T-helper 1 cell (primary cell): Measurements from ENCODE around the gene GPR158.

Experiments used
- DNase-seq, 5 donors: peaks; one replicate each; pipeline ENCODE4 v3.0.0-alpha.2; 2012 to 2020

GPR158 gene

DNA sequence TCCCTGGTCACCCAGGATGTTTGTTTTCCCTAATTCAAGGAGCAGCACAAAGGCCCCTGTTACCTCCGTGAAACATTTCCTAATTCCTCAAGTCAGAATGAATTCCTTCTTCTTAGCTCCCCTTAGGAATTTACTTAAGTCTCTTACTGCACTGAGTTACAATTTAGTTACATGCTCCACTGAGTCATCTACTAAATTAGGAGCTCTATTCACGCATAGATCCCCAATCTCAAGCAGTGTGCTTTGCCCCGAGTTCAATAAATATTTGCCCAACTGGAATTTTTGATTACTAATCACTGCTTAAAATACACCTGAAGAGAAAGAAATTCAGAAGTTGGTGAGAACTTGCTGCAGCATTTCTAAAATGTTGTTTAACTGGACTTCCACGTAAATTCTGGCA lies 429.8 kb downstream of the GPR158 start:
- no peak for DNase-seq

DNA sequence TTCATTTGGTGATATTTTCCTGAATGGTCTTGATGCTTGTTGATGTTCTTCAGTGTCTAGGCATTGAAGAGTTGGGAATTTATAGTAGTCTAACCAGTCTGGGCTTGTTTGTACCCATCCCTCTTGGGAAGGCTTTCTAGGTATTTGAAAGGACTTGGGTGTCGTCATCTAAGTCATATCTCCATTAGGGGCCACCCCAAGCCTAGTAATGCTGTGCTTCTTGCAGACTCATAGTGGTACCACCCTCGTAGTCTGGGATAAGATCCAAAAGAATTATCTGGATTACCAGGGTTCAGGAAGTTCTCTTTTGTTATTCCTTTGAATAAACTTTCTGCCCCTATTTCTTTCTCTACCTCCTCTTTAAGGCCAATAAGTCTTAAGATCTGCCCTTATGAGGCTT lies 439.9 kb downstream of the GPR158 start:
- DNase-seq: no peak

DNA sequence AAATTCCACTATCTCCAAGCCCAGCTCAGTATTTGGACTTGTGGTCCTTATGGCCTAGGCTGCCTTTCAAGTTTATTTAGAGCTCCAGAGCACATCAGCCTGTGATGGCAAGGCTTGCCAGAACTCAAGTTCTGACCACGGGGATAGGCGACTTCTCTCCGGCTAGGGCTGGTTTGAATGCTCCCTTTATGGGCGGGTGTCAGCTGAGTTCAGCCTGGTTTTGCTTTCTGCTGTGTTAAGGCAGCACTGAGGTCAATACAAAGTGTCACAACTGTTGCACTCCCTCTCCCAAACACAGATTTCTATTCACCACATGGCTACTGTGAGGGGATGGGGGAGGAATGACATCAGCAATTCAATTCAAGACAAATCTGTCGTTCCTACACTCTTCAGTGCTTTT lies 441.1 kb downstream of the GPR158 start:
- no peak for DNase-seq

DNA sequence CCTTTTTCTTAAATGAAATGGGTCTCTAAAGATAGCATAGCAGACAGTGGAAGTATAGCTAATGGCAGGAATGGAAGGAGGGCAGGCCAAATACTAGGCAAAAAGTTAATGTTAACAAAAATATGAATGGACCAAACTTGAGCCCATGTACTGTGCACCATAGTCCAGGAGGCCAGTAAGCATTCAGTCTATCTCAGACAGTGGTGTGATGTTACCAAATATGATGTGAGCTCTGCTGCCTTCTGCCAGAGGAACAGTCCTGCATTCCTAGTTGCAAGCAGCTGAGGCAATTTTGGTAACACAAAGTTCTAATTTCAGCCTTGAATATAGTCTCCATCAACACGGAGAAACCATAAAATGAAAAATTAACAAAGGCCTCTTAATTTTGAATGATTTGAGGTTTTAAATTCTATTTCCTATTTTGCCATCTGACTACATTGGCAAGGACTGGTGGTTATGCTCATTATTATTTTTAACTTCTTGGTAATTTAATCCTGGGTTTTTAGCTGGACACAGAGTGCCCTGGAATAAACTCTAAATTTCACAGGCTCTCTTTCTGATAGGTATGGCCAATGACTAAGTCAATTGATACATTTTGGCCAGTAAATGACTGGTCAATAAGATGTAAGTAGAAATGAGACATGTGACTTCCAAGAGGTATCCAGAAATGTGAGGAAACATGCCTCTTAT lies 442.2 kb downstream of the GPR158 start:
- no peak for DNase-seq

DNA sequence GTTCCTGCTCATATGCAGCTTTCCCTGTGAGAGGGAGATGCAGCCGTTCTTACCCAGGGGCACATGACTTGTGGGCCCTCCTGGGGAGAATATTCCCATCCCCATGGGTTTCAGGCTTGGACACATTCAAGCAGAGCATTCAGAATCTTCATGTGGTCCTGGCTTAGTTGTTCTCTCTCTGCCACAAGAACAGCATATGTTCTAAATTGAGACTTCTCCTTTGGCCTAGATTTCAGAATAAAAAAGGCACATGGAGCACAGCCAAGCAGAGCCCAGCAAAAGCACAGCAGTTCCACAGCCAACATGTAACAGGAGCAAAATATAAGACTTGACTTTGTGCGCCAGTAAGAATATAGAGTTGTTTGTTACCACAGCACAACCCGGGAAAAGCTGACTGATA lies 452.8 kb downstream of the GPR158 start:
- DNase-seq: no peak

DNA sequence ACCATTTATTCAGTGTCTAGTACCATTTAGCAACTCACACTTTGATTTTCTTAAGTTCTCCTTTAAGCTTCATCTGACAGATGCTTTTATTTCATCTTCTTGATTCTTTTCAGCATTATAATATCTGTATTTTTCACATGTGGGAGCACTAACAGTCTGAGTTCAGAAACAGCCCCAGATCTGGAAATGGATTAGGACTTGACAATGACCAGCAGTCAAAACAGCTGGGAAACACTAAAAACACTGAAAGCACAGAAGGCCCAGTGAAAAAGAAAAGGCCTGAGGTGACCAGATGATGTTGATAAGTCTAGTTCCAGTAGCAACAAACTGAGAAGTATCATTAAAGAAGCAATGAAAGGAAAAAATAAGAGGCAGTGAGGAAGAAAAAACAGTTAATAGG lies 454.5 kb downstream of the GPR158 start:
- no peak for DNase-seq

DNA sequence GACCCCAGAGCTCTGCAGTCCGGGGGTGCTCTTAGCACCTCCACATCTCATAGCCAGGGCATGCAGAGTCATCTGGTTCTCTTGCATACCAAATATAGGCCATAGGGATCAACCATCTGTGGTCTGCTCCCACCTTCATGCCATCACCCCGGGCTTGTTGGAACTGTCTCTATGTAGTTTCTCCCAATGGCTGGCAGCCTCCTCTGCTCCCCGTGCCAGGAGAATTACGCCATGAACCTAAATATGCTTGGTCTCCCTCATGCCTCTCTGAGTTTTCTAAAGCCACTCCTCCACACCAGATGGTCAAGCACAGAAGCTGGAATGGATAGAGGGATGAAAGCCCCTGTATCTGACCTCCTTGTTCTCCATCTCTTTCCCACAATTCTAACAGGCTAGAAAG lies 456.7 kb downstream of the GPR158 start:
- DNase-seq: no peak

DNA sequence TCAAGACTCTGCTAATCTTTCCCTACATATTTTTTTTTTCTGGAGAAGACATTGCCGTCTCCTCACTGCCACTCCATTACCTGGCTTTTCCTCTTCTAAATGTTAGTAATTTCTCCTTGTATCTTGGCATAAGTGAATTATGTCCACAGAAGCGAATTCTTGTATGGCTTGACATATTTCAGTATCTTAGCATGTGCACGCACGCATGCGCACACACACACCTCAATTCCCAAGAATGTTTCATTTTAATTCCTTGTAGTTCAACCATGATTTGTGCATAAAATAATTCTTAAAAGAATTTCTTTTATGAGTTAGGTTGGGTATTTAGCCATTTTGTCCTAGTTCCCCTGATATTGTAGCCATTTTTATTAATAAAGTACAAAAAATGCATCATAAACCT lies 458.0 kb downstream of the GPR158 start:
- DNase-seq: no peak

DNA sequence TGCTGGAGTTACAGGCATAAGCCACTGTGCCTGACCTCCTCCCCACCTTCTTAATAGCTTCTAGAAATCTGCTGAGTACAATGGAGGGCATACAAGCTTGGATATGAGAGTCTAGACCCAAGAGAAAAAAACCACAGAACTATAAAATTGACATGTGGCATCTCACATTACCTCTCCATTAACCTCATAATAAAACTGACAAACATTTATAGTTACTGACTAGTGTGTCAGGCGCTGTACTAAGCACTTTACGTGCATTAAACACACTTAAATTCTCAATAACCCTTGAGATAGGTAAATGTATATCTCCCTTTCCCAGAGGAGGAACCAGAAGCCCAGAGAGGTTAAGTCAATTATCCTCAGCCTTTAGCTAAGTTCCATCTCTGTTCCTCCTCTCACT lies 458.7 kb downstream of the GPR158 start:
- DNase-seq: no peak

DNA sequence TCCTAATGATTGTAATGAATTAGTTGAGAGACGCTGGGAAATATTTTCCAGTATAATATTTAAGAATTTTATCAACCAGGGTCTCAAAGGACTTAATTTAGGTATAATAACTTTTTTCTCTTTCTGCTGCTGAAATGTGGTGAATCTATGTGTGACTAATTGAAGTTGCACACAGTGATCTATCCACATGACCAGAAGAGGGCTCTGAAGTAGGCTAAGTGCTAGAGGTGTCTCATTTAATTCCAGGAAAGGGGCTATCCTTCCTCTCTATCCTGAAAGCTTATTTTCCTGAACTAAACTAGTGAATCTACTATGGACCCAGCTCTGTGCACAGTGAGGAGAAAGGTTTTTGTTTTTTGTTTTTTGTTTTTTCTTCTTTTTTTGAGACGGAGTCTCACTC lies 464.8 kb downstream of the GPR158 start:
- DNase-seq: no peak

DNA sequence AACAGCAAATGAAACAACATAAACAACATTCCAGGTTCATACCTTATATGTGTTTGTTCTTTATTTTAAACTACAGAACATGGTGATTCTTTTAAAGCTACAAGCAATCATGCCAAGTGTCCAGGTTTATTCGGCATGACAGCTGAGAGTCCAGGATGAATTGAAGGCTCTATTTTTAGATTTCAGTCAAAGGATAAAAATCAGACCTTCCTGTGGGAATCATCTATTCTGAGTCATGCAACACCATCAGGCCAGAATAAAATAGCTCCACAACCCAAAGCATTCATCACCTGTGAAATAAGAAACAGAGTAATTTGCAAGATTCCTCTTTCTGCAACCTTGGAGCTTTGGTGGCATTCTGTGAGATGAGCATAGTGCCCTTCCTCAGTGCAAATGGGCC lies 466.8 kb downstream of the GPR158 start:
- DNase-seq: no peak

DNA sequence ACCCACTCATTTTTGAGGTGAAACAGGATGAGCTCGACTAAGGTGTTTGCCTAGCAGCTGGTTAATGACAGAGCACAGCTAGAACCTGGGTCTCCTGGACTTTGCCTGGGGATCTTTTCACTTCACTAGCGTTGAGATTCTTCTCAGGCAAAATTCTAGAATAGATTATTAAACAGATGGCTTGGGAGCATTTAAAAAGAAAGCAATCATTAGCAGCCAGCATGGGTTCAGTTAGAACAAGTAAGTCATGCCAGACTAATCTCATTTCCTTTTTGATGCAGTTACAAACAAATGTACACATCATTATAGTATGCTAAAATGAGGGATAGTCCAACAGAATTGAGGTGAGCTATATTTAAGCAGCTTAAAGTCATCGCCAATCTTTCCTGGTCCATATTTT lies 467.9 kb downstream of the GPR158 start:
- DNase-seq: no peak

DNA sequence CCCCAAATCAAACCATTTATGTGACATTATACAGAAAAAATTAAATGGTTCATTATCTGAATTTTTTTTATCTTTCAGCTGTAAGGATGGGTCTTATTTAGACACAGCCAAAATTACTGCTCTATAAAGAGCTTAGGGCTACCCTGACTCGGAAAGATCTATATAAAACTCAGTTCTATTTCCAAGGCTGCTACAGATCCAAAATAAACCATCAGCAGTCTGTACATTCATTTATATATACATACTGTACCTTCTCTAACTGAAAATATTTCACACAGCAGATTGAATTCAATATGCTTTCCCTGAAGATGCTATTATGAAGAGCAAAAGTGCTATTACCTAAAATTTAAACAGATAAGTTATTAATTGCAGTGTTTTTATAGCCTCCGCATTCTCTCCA lies 471.6 kb downstream of the GPR158 start:
- DNase-seq: no peak

DNA sequence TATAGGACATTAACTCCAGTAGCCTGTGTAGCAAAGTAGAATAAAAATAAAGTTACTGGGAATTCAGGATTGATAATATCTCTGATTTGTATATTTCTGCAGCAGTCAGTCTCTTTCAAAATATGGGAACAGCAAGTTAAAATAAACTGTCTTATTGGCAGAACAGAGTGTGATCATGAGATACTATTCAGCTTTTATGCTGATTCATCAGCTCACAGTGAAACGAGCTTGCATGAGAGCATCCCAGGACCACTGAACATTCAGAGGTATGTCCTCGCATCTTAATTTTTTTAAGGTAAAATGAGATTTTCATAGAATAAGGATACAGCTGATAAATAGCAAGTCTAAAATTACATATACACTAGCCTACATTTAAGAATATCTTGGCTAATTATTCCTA lies 476.7 kb downstream of the GPR158 start:
- DNase-seq: no peak
